BE2C (cell line): Measurements from ENCODE around the gene BBC3.
"Not testable (repeated sequence)": the region's sequence is repeated elsewhere in the genome, so short reads cannot be mapped to it uniquely, and the experiment has no call there.

Experiments
- DNase-seq: peaks from one replicate; pipeline ENCODE4 v3.0.0-alpha.2; 2020
- H3K27me3 ChIP-seq: fragments of 250-450 bp; sonication (Bioruptor Pico); 2 replicates; pipeline ENCODE4 v1.5.1; 2020; ENCODE audit warnings: mild to moderate bottlenecking
- H3K36me3 ChIP-seq: fragments of 250-450 bp; sonication (Bioruptor Pico); 2 replicates; pipeline ENCODE4 v1.5.1; 2020; ENCODE audit warnings: mild to moderate bottlenecking
- H3K4me1 ChIP-seq: fragments of 250-450 bp; sonication (Bioruptor Pico); 2 replicates; pipeline ENCODE4 v1.5.1; 2020
- H3K4me3 ChIP-seq: 2 replicates; pipeline ENCODE4 v1.5.1; 2011; ENCODE audit warnings: low read depth, low read length
- H3K9me3 ChIP-seq: fragments of 250-450 bp; sonication (Bioruptor Pico); 2 replicates; pipeline ENCODE4 v1.5.1; 2020
- TF ChIP-seq, protein P1 (sequence below): IDR thresholded peaks from 2 replicates; pipeline ENCODE4 v1.5.1; 2012; ENCODE audit warnings: mild to moderate bottlenecking, low read depth, low read length

BBC3 gene

DNA sequence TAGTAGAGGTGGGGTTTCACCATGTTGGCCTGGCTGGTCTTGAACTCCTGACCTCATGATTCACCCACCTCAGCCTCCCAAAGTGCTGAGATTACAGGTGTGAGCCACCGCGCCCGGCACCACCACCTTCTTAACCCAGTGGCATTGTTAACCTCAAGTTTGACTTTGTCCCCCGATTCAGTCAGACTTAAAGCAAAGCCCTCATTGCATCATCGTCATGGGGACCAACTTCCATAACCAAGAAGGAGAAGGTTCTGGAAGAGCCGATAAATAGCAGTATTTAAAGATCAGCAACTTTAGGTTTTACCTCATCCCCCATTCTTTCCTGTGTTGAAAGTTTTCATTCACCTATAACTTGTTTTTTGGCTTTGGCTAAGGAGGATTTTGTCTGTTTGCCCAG, 37.0 kb upstream of the BBC3 start:
- TF ChIP-seq, protein P1, sequence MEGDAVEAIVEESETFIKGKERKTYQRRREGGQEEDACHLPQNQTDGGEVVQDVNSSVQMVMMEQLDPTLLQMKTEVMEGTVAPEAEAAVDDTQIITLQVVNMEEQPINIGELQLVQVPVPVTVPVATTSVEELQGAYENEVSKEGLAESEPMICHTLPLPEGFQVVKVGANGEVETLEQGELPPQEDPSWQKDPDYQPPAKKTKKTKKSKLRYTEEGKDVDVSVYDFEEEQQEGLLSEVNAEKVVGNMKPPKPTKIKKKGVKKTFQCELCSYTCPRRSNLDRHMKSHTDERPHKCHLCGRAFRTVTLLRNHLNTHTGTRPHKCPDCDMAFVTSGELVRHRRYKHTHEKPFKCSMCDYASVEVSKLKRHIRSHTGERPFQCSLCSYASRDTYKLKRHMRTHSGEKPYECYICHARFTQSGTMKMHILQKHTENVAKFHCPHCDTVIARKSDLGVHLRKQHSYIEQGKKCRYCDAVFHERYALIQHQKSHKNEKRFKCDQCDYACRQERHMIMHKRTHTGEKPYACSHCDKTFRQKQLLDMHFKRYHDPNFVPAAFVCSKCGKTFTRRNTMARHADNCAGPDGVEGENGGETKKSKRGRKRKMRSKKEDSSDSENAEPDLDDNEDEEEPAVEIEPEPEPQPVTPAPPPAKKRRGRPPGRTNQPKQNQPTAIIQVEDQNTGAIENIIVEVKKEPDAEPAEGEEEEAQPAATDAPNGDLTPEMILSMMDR = no peak
- Histone ChIP-seq H3K4me1 (no peaks in the 10 kb centered on the region), H3K4me3 (no peak overlapping the region), H3K36me3 (peaks cover 13% of the 10 kb centered on the region), H3K27me3 (no peaks in the 10 kb centered on the region), H3K9me3 (no peaks in the 10 kb centered on the region)
- DNase-seq = no peak

- TF ChIP-seq, protein P1 = no peak
- no peaks in the 10 kb centered on the region for H3K4me1 ChIP-seq
- no peaks in the 10 kb centered on the region for H3K27me3 ChIP-seq
- H3K9me3 ChIP-seq = no peaks in the 10 kb centered on the region
- H3K4me3 ChIP-seq = no peak overlapping the region
- H3K36me3 ChIP-seq = peaks cover 15% of the 10 kb centered on the region
- no peak for DNase-seq
These were observed 36.4 kb upstream of the BBC3 start for GRCh38 chr19:47267350-47267759.

GRCh38 chr19:47266401-47266941, 35.5 kb upstream of the BBC3 start:
- Histone ChIP-seq H3K36me3 (peaks cover 16% of the 10 kb centered on the region), H3K4me1 (no peaks in the 10 kb centered on the region), H3K27me3 (no peaks in the 10 kb centered on the region), H3K4me3 (no peak overlapping the region), H3K9me3 (no peaks in the 10 kb centered on the region)
- TF ChIP-seq, protein P1 = no peak
- DNase-seq = no peak

DNA sequence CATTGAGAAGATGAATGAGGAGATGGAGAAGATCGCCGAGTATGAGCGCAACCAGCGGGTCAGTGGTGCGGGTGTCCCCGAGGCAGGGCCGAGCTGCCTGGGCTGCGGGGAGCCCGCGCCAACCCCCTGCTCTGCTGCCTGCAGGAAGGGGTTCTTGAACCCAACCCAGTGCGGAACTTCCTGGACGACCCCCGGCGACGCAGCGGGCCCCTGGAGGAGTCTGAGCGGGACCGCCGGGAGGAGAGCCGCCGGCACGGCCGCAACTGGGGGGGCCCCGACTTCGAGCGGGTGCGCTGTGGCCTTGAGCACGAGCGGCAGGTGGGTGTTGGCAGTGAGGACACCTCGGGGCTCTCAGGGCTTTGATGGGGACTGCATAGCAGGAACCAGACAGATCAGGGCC, 33.6 kb upstream of the BBC3 start:
- peaks cover 14% of the 10 kb centered on the region for H3K36me3 ChIP-seq

DNA sequence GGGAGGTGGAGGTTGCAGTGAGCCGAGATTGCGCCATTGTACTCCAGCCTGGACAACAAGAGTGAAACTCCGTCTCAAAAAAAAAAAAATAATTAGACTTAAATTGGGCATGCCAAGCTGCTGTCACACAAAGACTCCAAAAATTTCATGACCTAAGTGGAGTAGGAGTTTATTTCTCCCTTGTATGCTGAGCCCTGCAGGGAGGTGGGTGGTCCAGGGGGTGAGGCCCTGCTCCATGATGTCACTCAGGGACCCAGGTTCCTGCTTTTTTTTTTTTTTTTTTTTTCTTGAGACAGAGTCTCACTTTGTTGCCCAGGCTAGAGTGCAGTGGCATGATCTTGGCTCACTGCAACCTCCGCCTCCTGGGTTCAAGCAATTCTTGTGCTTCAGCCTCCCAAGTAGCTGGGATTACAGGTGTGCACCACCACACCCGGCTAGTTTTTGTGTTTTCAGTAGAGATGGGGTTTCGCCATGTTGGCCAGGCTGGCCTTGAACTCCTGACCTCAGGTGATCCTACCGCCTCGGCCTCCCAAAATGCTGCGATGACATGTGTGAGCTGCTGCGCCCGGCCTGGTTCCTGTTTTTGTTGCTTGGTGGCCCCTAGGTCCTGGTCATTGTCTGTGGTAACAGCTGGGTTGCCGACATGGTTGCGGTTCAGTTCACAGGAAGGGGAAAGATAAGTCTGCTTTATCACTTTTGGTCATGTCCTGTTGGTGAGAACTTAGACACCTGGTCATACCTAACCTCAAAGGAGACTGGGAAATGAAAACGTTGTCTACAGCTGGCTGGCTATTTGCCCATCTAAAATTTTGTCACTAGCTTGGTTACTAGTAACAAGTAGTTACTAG, 31.2 kb upstream of the BBC3 start:
- H3K4me3 ChIP-seq, H3K27me3 ChIP-seq, H3K4me1 ChIP-seq, H3K9me3 ChIP-seq, DNase-seq: not testable (repeated sequence)
- peaks cover 16% of the 10 kb centered on the region for H3K36me3 ChIP-seq

More for the DNA sequence above, 33.6 kb upstream of the BBC3 start:
- no peak overlapping the region for H3K4me3 ChIP-seq
- no peak for DNase-seq
- no peaks in the 10 kb centered on the region for H3K9me3 ChIP-seq
- H3K4me1 ChIP-seq = no peaks in the 10 kb centered on the region
- no peaks in the 10 kb centered on the region for H3K27me3 ChIP-seq
- TF ChIP-seq, protein P1 = no peak

GRCh38 chr19:47260476-47260875, 29.5 kb upstream of the BBC3 start:
- Histone ChIP-seq H3K36me3 (peaks cover 13% of the 10 kb centered on the region), H3K27me3 (no peaks in the 10 kb centered on the region), H3K4me1 (peaks cover 6% of the 10 kb centered on the region), H3K4me3 (no peak overlapping the region), H3K9me3 (no peaks in the 10 kb centered on the region)
- DNase-seq = no peak
- TF ChIP-seq, protein P1 = no peak
